ENCODE measurements around the gene FRK.
"Not testable (repeated sequence)": the region's sequence is repeated elsewhere in the genome, so short reads cannot be mapped to it uniquely, and the experiment has no call there.

Gene FRK, protein sequence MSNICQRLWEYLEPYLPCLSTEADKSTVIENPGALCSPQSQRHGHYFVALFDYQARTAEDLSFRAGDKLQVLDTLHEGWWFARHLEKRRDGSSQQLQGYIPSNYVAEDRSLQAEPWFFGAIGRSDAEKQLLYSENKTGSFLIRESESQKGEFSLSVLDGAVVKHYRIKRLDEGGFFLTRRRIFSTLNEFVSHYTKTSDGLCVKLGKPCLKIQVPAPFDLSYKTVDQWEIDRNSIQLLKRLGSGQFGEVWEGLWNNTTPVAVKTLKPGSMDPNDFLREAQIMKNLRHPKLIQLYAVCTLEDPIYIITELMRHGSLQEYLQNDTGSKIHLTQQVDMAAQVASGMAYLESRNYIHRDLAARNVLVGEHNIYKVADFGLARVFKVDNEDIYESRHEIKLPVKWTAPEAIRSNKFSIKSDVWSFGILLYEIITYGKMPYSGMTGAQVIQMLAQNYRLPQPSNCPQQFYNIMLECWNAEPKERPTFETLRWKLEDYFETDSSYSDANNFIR

DNA sequence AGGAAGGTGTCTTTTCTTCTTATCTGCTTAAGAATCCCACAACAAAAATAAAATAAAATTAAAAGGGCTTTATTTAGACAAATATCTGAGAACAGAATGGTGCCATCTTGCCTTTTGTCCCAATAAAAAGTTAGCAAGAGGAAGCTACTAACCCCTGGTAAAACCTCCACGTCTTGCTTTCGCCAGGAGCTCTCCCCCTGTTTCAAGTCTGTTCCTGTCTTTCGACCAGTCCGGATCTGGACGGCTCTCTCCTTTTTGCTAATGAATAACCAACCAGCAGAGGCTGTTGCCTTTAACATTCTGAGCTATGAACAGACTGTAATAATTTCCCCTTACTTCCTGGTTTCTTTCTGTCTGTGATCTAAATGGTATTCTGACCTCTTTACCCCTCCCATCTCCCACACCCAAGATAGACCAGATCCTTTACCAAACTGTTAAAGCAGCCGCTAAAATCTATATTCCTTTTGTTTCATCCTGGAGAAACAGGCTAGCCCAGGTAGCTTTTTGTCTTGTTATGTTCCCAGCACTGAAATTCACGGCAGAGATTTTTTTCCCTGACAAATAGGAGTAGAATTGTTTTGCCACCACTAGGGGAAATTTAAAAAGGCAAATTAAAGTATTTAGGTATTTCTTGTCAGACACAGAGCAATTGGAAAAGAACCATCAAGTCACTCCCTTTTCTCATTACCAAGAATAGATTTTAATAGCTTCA, at the start of gene FRK:
Gene FRK, minus strand, starts transcription at position 320 of the 712 bp plus-strand sequence. CDS start 580 bp downstream, outside the sequence.
- no peak for DNase-seq

DNA sequence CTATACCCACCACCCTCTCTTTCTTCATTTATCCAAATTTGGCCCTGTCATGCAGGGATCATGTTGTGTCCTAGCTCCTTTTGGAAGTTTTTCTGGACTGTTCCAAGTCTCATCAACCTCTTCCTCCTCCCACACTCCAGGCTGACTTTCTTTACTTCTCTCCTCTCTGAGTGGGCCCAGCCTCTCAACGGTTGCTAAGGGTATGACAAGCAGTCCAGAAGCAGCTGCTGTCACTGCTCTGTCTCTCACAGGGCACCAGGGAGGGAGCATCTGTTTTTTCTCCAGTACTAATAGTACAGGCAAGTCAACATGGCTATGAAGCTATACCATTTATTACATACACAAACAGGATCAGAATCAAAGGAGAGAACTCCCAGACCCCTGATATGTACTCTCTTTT, 48.1 kb upstream of the FRK start:
- no peak for DNase-seq

DNA sequence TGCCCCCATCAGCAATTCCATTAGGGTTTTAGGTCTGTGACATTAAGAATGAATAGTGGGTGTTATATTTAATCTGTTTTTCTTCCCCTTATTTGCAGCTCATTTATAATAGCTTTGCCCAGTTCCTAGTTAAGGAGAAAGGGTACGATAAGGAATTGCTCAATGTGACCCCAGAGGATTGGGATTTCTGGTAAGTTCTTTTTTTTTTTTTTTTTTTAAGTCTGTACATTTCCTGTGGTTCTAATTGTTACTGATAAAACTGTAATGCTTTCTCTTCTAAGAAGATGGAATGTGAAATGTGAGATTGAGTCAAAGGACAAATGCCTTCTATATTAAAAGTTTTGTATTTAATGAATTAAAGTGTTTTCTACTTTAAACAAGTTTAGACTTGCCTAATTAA, 45.5 kb upstream of the FRK start:
- DNase-seq: no peak

DNA sequence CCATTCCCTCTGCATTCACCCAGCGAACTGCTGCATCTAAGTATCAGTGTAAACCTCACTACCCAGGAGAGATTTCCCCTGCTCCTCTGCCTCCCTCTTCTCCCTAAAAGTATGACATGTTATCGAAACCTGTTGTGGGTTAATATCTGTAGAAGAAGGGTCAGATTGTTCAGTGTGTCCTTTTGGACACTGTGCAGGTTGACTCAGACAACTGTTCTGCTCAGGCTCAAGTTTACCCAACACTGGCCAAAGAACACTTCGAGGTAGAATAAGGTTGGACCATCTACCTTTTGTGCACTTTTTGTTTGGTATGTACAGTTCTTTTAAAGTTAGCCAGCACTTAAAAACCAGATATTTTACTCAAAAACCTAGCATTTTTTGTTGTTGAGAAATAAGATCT, 44.6 kb upstream of the FRK start:
- no peak for DNase-seq

DNA sequence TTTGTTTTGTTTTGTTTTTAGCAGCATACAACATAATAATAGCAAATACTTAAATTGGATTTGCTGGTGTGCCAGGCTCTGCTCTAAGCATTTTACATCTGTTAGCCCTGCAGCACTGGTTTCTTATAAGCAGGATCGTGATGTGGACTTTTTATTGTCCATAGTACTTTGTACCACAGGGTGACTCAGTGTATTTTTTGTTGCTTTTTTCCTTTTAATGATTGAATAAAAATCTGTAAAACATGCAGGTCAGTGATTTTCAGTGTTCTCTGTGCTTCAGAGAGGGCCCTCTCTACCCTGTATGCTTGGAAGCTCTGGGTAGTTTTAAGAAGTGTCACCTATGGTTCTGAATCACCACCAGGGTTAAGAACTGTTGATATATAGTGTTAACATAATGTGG, 43.9 kb upstream of the FRK start:
- DNase-seq: no peak

DNA sequence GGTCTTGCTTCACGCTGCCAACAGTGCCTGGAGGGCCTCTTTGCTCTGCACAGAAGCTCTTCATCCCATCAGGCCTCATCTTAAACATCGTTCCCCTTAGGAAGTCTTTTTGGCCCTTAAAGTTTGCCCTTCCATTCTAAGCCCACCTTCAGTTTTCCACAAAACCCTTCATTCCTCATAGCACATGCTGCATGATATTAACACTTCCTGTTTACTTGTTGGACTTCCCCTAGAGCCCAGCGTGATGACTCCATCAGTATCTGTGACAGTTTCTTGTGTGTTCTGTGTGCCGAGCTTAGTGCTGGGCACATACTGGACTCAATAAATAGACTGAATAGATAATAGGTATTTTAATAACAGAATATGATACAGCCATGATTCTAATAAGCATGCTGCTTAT, 42.2 kb upstream of the FRK start:
- DNase-seq: no peak

DNA sequence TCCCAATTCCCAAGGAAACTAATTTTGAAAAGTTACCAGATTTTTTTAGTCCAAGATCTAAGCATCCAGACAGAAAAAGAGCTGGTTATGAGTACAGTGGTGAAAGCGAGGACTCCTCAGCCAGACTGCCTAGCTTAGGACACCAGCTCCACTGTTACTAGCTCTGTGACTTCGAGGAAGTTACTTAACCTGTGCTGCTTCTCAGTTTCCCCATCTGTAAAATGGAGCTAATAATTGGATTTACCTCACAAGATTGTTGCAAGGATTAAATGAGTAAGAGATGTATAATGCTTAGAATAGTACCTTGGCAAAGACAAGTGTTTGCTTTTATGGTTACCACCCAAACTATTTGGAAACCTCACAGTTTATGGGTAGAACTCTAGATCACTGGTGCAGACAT, 41.1 kb upstream of the FRK start:
- DNase-seq: no peak

DNA sequence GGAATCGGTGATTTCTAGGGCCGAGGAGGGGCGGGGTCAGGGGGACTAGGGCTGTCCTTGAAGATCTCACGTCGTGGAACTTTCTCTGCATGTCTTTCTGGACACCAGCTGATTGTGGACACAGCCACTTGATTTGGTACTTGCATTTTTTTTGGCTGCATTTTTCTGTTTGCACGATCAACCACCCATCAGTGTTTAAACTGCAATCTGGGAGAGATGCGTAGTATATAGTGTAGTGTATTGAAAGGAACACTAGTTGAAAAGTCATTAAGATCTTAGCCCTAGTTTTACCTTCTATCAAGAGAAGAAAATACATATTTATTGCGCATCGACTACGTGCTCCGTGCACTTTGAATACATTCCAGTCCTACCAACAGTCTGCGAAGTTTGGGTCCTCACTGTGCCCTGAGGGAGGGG, 40.6 kb upstream of the FRK start:
- DNase-seq: no peak

DNA sequence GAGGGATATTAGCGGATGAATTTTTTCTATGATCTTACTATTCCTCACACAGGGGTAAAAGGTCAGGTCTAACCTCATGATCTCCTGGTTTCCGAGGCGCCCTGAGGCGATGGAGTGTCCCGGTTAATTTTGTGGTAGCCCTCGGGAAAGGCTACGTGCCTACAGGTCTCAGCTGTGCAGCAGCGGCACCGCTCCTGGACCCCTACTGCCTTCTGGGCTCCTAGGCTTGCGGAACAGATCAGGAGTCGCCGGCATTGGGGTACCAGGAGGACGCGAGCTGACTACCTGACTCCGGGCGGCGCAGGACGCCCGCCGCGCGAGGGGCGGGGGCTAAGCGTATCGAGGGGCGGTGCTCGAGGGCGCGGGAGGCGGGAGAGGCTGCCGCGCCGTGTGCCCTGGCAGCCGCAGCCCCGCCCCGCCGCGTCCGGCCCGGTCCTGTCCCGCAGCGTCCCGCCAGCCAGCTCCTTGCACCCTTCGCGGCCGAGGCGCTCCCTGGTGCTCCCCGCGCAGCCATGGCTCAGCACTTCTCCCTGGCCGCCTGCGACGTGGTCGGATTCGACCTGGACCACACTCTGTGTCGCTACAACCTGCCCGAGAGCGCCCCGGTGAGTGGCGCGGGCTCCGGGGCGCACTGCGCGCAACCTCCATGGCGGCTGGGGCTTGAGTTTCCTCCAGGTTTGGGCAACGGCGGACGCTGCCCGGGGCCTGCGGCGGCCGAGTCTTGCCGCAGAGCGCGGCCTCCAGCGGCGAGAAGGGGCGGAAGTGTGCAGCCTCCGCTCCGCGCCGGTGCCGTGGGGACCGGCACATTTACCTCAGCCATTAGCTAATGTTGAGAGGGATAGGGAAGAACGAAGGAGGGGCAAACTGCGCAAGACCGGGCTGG, 40.0 kb upstream of the FRK start, which contains the start of gene NT5DC1:
Gene NT5DC1, plus strand, starts transcription at position 435 of the 883 bp plus-strand sequence. Its CDS starts 78 bp downstream, at position 513.
- peak; percentile 94 for DNase-seq

DNA sequence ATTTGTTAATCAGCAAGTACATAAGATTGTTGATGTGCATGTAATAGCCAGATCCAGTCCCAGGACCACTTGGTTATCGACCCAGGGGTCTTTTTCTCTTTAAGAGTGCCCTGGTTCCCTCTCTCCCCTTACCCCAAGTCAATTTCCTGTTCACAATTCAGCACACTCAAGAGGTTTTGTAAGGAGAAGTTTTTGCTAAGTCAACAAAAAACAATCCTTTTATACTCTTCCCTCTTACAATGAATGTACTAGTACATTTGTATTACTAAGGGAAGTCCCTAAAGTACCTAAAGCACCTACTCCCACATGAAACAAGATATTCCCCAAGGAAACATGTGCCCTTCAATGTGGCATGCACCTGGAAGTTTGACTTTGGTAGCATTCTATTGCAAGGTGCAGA, 38.3 kb upstream of the FRK start:
- no peak for DNase-seq

DNA sequence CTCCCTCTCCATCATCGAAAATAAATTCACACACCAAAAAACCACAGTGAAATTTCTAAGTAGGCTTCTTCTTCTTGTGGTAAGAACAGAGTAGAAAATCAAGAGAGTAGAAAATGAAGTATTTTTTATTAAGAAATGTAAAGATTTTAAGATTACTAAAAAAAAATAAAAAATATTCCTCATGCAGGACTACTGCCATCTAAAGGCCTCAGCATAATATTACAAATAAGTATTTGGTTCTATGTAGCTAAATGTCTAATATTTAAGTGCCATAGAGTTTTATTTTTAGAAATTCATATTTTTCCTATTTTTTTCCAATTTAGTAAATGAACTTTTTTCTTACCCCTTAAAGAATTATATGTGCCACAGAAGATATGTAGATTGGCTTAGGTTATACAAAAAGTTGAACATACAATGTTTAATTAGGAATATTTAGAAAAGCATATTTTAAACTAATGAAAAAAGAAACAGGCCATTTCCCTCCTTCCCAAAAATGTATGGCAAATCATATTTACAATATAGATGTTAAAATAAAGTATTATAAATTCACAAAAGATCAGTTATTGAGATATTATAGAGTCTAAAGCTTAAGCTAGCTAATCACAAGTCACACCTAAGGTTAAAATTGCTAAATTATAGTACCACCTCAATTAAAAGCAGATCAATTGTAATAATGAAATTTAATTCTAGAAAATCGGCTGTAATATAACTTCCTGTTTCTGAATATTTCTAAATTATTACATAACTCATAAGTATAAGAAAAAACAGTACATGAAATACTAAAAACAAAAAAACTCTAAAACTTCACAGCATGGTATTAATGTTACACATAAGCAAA, 36.5 kb upstream of the FRK start:
- DNase-seq: no peak

DNA sequence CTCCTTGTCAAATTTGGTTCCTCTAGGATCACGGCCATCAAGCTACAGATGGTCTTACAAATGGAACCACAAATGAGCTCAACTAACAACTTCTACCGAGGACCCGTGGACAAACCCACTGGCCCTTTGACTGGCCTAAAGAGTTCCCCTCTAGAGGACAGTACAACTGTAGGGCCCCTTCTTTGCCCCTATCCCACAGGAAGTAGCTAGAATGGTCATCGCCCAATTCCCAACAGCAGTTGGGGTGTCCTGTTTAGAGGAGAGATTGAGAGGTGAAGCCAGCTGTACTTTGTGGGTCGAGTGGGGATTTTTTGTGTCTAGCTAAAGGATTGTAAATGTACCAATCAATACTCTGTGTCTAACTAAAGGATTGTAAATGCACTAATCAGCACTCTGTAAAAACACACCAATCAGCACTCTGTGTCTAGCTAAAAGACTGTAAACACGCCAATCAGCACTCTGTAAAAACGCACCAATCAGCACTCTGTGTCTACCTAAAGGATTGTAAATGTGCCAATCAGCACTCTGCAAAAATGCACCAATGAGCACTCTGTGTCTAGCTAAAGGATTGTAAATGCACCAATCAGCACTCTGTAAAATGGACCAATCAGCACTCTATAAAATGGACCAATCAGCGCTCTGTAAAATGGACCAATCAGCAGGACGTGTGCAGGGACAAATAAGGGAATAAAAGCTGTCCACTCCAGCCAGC, 35.5 kb upstream of the FRK start:
- not testable (repeated sequence) for DNase-seq

DNA sequence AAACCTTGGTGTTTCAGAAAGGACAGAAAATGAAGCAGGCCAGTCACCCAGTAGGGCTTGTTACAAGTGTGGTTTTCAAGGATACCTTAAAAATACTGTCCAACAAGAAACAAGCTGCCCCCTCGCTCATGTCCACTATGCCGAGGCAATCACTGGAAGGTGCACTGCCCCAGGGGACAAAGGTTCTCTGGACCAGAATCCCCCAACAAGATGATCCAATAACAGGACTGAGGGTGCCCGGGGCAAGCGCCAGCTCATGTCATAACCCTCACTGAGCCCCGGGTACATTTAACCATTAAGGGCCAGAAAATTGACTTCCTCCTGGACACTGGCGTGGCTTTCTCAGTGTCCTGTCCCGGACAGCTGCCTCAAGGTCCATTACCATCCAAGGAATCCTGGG, 33.4 kb upstream of the FRK start:
- DNase-seq: no peak

DNA sequence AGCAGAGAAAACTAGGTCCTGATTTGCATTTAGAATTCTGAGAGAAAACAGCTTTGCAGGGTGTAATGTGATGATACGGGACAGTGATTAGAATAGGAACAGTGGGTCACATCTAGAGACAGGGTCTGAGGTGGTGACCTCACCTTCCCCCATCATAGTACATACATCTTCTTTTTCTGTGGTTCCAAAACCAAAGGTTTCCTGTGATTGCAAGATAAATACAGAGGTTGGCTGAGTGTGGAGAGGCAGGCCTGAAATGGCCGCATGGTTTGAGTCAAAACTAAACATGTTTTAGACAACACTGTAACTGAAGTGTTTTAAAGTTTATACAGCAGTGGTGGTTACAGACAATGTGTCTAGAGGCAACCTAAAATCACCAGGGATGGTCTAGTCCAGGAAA, 29.6 kb upstream of the FRK start:
- DNase-seq: no peak

DNA sequence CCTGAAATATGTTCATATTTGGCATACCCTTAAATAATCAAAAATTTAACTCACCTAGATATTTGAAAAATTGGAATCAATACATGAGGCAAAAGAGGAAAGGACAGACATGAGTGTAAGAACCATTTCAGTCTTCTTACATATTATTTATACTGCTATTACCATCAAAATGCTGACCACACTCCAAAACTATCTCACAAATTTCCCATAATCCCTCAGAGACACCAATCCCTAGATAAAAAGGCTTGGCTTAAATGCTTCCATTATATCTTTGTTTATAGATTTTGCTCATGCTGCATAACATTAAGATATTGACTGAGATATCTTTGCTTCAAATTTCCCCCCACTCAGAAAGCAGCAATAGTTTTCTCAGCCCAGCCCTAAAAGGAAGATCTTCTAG, 28.3 kb upstream of the FRK start:
- no peak for DNase-seq

DNA sequence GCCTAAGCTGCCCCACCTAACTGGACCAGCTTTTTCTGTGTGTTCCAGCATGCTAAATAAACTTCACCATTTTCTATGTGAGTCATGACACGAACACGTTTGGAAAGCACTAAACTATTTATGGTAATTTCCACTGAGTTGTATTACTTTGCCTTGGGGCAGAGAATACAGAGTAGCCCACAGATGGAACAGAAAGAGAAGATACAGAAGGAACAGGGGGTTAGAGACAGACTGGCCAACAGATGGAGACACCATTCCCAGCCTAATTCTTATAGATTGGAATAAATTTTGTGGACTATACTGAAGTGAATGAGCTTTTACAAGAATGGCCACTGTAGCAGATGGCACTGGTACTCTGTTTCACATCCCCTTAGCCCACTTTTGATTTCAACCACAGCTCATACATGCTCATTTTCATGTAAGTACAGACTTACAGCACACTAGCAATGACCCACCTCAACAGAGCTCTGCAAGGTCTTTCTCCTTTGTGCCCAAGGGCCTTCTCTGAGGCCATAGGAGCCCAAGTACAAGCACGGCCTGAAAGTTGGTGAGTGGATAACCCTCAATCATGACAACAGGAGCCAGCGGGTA, 26.8 kb upstream of the FRK start:
- no peak for DNase-seq

DNA sequence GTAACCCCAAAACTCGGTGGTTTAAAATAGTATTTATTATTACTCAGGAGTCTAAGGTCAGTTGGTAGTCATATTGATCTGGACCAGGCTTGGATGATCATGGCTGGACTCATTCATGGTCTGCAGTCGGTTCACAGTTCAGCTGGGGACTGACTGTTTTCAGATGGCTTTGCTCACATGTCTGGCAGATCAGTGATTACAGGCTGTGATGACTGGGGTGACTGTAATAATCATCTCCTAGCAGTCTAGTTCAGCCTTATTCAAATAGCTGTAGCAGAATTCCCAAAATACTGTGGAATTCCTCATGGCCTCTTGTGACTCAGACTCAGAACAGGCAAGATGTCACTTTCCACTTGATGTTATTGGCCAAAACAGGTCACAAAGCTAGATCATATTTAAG, 23.6 kb upstream of the FRK start:
- no peak for DNase-seq

DNA sequence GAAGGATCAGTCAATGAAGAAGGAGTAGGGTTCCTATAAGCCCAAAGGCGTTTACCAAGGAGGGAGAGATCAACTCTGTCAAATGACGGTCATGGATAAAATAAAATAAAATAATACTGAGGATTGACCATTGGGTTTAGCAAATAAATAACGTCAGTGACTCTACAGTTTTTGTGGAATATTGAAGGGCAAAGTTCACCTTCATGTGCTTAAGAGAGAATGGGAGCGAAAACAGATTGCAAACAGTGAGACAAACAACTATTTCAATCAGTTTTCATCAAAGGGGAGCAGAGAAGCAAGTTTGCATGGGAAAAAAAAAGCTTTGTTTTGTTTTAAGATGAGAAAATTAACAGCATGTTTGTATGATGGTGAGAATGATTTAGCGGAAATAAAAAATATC, 22.4 kb upstream of the FRK start:
- DNase-seq: no peak

DNA sequence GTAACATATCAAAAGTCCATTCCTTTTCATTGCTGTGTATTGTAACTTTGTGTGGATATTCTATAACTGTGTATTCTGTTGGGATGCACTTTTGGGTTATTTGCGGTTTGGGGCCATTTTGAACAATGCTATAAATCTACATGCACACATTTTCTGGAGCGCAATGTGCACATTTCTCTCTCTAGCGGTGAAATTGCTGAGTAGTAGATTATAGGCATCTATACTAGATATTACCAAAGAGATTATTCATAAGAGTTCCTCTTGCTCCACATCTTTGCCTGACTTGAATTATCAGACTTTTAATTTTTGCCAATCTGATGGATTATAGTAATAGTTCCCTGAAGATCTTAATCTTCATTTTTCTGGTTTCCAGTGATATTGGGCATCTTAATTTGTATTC, 18.3 kb upstream of the FRK start:
- DNase-seq: no peak

DNA sequence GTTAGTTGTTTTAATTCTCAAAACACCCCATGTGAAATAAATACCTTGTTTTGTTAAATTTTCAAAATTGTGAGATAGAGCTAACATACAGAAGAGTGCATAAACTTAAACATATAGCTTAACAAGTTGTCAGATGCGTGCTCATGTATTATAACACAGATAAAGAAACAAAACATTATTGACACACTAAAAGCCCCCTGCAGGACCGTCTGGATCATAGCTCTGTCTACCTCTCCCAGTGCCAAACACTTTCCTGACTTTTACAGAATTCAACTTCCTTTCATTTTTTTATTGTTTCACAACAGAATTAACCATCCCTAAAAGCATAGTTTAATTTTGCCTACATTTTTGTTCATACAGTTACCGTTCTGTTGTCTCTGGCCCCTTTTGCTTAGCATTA, 17.8 kb upstream of the FRK start:
- DNase-seq: no peak

DNA sequence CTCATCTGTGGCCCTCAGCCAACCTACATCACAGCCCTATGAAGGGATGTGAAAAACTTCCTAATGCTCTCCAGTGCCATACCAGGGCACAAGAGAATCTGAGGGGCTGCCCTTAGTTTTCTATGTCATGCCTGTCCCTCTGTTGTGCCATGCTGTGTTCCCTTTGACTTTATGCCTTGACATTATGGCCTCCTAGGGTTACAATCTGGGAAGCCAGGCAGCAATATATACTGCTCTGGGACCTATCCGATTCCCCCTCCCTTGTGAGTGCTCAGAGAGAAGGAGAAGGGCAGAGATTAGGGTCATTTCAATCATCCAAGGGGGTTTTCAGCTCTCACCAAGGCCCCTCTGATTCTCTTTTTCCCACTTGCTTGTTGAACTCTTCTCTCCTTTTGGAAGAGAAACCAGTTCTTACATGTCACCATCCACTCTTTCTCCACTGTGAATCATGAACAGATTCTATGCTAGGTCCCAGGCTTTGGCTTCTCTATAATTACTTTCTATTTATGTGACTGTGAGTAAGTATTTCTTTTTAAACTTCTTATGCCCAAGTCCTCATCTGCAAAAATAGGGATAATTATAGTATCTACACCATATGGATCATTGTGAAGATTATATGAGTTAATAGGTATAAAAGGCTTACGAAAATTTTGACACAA, 14.2 kb upstream of the FRK start:
- DNase-seq: no peak
